Lower lobe of right lung (tissue), 2 donors: ENCODE measurements around the gene BHLHE23. TPM values are rescaled to one million over a fixed set of nuclear protein-coding genes. Genes with fewer than 3 reads are reported as not detected.
A peak's percentile ranks its signal among the peaks of the same experiment; 100 is the strongest.

Experiments used
- ATAC-seq, 2 donors: fragments of 200-7000 bp; cut with Tn5 transposase; one replicate each; pipeline ENCODE4 v1.9.1; 2020 to 2022; ENCODE audit warnings: mild to moderate bottlenecking in 2 of 2, moderate library complexity in 2 of 2
- DNase-seq: peaks from one replicate; pipeline ENCODE4 v3.0.0-alpha.2; 2020
- H3K27ac ChIP-seq: fragments of 200-600 bp; one replicate; pipeline ENCODE4 v1.8.0; 2022
- H3K27me3 ChIP-seq: fragments of 200-600 bp; one replicate; pipeline ENCODE4 v1.8.0; 2022; ENCODE audit warnings: low read depth
- H3K36me3 ChIP-seq: fragments of 200-600 bp; one replicate; pipeline ENCODE4 v1.8.0; 2022; ENCODE audit warnings: mild to moderate bottlenecking
- H3K4me1 ChIP-seq: fragments of 200-600 bp; one replicate; pipeline ENCODE4 v1.8.0; 2022
- H3K4me3 ChIP-seq: fragments of 200-600 bp; one replicate; pipeline ENCODE4 v1.8.0; 2022; ENCODE audit warnings: mild to moderate bottlenecking
- H3K9me3 ChIP-seq: fragments of 200-600 bp; one replicate; pipeline ENCODE4 v1.8.0; 2022
- intact Hi-C: fragments of 100-400 bp; cut with DNase I; formaldehyde crosslinking; loops from one replicate; pipeline ENCODE4 v1.11.0; 2022
- long read RNA-seq: library from polyadenylated mRNA; unstranded; transcript quantifications from one replicate; pipeline ENCODE4 v2.0.0, GENCODE V29; 2021
- total RNA-seq: library from RNA; stranded (reverse); fragmentation: NEBNext Ultra II Directional; extraction: Animal tissue kit (Norgen Biotek cat#: 25700); gene quantifications from one replicate; pipeline ENCODE4 v1.2.1, GENCODE V29; 2021
- TF ChIP-seq, protein P1 (sequence below): fragments of 200-600 bp; IDR thresholded peaks from one replicate; pipeline ENCODE4 v1.8.0; 2022; ENCODE audit warnings: antibody characterized with exemption, mild to moderate bottlenecking
- donor health status: DM: no; HTN: yes; CAD: no; lungs with severe emphysema.

BHLHE23 gene
- total RNA-seq = not detected
- long read RNA-seq = 0 reads

DNA sequence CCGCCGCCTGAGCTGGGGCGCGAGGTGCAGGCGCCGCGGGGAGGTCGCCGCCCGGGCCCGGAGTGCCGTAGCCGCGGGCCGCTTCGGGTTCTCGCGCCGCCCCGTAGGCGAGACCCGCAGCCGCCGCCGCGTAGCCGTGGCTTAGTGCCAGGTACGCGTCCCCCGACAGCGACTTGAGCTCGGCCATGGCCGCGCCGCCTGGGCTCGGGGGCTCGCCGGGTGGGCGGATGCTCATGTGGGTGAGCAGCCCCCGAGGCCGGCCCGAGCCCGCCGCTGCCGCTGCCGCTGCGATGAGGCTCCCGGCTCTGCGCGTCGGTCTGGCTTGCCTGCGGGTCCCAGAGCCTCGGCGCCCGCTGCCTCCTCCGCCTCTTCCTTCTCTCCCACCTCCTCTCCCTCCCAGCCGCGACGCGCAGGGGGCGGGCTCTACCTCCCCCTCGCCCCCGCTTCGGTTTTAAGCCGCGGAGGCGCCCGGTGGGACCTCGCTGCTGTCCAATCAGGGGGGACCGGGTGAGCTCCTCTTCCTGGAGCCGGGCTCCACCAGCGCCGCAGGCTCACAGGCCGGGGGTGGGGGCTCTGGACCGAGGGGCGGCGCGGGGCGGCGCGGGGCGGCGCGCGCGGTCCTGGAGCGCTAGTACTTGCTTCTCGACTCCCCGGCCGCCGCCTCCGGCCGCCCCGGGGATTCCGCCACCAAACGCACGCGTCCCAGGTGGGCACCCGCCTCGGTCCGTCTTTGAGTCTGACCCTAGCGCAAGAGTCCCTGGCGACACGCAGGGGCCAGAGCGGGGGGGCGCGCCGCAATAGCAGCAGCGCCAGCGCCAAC lies at the start of gene BHLHE23:
Gene BHLHE23, minus strand, starts transcription at position 425 of the 820 bp plus-strand sequence. Its CDS starts 190 bp downstream, at position 235.
- no peak for DNase-seq
- Histone ChIP-seq H3K4me3 (peak within 1 kb of the TSS; percentile 14), H3K27me3 (peaks cover 98% of the 10 kb centered on the region), H3K36me3 (no peaks in the 10 kb centered on the region), H3K4me1 (peaks cover 20% of the 10 kb centered on the region), H3K9me3 (no peaks in the 10 kb centered on the region), H3K27ac (no peak within 1 kb of the TSS)
- TF ChIP-seq, protein P1, sequence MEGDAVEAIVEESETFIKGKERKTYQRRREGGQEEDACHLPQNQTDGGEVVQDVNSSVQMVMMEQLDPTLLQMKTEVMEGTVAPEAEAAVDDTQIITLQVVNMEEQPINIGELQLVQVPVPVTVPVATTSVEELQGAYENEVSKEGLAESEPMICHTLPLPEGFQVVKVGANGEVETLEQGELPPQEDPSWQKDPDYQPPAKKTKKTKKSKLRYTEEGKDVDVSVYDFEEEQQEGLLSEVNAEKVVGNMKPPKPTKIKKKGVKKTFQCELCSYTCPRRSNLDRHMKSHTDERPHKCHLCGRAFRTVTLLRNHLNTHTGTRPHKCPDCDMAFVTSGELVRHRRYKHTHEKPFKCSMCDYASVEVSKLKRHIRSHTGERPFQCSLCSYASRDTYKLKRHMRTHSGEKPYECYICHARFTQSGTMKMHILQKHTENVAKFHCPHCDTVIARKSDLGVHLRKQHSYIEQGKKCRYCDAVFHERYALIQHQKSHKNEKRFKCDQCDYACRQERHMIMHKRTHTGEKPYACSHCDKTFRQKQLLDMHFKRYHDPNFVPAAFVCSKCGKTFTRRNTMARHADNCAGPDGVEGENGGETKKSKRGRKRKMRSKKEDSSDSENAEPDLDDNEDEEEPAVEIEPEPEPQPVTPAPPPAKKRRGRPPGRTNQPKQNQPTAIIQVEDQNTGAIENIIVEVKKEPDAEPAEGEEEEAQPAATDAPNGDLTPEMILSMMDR = no peak
- ATAC-seq = no peak
- intact Hi-C loops = no loop called here

DNA sequence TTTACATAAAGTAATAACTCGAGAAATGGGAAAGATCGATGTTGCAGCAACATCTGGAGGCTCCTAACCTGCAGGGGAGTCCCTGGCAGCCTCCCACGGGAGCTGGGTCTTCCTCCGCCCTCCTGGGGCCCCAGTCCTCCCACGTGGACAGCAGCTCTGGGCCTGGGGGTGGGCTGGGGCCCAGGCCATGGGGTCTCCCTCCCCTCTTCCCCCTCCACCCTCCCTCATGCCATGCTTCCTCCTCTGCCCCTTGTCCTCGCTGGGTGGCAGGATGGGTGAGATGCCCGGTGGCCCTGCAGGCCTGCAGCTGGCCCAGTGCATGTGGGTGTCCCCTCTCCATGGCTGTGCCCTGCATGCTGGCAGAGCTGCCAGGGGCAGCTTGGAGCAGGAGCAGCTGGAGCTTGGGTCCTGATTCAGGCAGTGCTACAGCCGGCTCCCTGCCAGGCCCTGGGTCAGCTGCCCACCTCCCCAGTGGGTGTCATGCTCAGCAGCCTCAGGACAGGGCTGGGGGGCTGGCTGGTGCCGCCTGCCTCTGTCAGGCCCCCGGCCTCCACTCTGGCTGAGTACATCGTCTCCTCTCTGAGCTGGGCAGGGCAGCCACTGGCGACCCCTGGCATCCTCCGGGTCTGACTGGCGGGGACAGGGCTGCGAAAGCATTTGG lies 48.9 kb upstream of the BHLHE23 start:
- no peaks in the 10 kb centered on the region for H3K36me3 ChIP-seq
- H3K4me1 ChIP-seq = peaks cover 7% of the 10 kb centered on the region
- DNase-seq = peak; percentile 41
- no peaks in the 10 kb centered on the region for H3K9me3 ChIP-seq
- TF ChIP-seq, protein P1 = no peak
- no peak overlapping the region for H3K4me3 ChIP-seq
- H3K27me3 ChIP-seq = peaks cover 57% of the 10 kb centered on the region
- ATAC-seq = no peak
- intact Hi-C loops = no loop called here
- H3K27ac ChIP-seq = no peak overlapping the region

DNA sequence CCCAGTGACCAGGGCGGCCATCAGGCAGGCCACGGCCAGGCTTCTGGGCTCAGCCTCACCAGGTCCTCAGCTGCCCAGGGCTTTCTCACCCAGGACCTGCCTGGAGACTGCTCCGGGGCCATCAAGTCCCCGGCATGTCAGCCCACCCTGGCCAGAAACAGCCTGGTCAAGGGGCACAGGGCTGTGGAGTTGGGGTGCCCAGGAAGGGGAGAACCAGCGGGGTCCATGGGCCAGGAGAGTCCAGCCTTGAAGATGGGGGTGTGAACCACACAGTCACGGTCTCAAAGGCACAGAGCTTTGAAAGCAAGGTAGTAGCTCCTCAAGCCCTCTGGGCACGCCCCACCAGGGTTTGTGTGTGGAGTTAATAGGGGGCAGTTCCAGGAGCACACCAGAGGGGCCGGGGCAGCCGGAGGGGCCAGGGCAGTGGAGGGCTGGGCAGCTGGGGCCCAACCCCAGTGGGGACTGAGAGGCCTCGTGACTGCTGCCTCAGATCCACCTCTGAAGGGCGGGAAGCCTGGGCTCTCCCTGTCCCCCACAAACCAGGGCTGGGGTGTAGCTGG lies 48.0 kb upstream of the BHLHE23 start:
- ATAC-seq (no peak), DNase-seq (peak; percentile 24)
- Histone ChIP-seq H3K9me3 (no peaks in the 10 kb centered on the region), H3K27me3 (peaks cover 48% of the 10 kb centered on the region), H3K4me3 (no peak overlapping the region), H3K27ac (no peak overlapping the region), H3K4me1 (peaks cover 7% of the 10 kb centered on the region), H3K36me3 (no peaks in the 10 kb centered on the region)
- TF ChIP-seq, protein P1 = no peak
- intact Hi-C loops = no loop called here

DNA sequence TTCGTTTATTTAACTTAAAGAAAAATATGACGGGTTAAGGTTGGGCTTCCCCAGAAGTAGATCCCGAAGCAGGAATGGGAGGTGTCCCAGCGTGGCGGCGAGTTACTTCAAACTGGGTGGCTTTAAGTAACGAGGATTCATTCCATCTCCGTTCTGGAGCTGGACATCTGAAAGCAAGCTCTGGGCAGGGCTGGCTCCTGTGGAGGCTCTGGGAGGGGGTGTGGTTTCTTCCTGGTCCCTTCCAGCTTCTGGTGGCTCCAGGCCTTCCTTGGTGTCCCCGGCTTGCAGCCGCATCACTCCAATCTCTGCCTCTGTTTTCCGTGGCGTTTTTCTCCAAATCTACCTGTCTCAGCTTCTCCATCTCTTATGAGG lies 47.3 kb upstream of the BHLHE23 start:
- DNase-seq (peak; percentile 16), ATAC-seq (no peak)
- TF ChIP-seq, protein P1 = no peak
- Histone ChIP-seq H3K4me1 (peaks cover 7% of the 10 kb centered on the region), H3K27ac (no peak overlapping the region), H3K27me3 (peaks cover 44% of the 10 kb centered on the region), H3K9me3 (no peaks in the 10 kb centered on the region), H3K36me3 (no peaks in the 10 kb centered on the region), H3K4me3 (no peak overlapping the region)
- intact Hi-C loops = no loop called here

DNA sequence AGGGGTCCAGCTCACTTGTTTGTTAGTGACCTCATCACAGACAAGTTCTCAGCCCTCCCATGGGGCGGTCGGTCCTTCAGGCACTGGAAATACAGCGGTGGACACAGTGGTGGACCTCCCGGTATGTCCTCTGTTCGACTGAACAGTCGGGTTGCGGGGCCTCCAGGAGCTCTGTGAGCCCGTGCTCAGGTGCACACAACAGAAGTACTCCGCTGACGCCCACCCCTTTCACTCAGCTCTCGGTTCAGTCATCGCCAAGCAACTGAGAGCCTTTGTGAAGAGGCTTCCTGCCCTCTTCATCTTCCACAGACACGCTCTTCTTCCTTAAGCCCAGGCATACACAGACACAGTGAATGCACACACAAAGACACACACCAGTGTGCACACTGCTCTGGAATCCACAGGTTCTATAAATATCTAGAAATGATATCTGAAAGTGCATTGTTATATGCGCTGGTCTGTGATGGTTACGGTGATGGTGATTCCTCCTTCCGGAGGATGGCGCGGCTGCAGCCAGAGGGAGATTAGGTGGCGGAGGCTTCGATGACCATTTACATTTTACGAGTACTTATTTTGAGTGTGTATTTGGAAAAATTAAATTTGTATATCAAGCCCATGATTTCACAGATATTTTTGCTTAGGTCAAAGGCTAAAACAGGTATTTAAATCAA lies 46.8 kb upstream of the BHLHE23 start:
- DNase-seq (peak; percentile 29), ATAC-seq (no peak)
- intact Hi-C loops = no loop called here

More for the DNA sequence above, 46.8 kb upstream of the BHLHE23 start:
- no peaks in the 10 kb centered on the region for H3K9me3 ChIP-seq
- H3K36me3 ChIP-seq = no peaks in the 10 kb centered on the region
- no peak overlapping the region for H3K4me3 ChIP-seq
- no peak overlapping the region for H3K27ac ChIP-seq
- TF ChIP-seq, protein P1 = no peak
- H3K4me1 ChIP-seq = peaks cover 7% of the 10 kb centered on the region
- peaks cover 39% of the 10 kb centered on the region for H3K27me3 ChIP-seq
